Peyer's patch (tissue), 4 donors: ENCODE data around the gene OR2B2. TPM values are rescaled to one million over a fixed set of nuclear protein-coding genes. Genes with fewer than 3 reads are reported as not detected.
"Not testable (repeated sequence)": the region's sequence is repeated elsewhere in the genome, so short reads cannot be mapped to it uniquely, and the experiment has no call there.

ENCODE experiments used
- DNase-seq, 3 donors: peaks; one replicate each; pipeline ENCODE4 v3.0.0-alpha.2; 2017 to 2019
- H3K27ac ChIP-seq, 4 donors: fragments of 200-600 bp; sonication (generic); one replicate each; pipeline ENCODE4 v1.5.1; 2016 to 2019
- H3K27me3 ChIP-seq, 2 donors: fragments of 200-600 bp; sonication (generic); one replicate each; pipeline ENCODE4 v1.5.1; 2019
- H3K36me3 ChIP-seq, 3 donors: fragments of 200-600 bp; sonication (generic); one replicate each; pipeline ENCODE4 v1.5.1; 2016 to 2019
- H3K4me1 ChIP-seq, 4 donors: fragments of 200-600 bp; sonication (generic); one replicate each; pipeline ENCODE4 v1.5.1; 2016 to 2019
- H3K4me3 ChIP-seq, 4 donors: fragments of 200-600 bp; sonication (generic); 1 replicate in 3 of 4; 2 replicates in 1 of 4; pipeline ENCODE4 v1.5.1; 2016 to 2019; ENCODE audit warnings: mild to moderate bottlenecking in 1 of 4
- H3K9me3 ChIP-seq, 4 donors: fragments of 200-600 bp; sonication (generic); one replicate each; pipeline ENCODE4 v1.5.1; 2016 to 2019; ENCODE audit warnings: mild to moderate bottlenecking in 1 of 4
- CTCF ChIP-seq, 6 experiments: fragments of 450-650 bp in 4 of 6; fragments of 200-600 bp in 2 of 6; sonication (generic) in 1 of 6; IDR thresholded peaks; one replicate each; pipeline ENCODE4 v1.5.1; 2017 to 2019; ENCODE audit warnings: antibody characterized with exemption in 6 of 6, mild to moderate bottlenecking in 3 of 6, moderate library complexity in 1 of 6
- POLR2A ChIP-seq, 2 donors: fragments of 450-650 bp; IDR thresholded peaks; one replicate each; pipeline ENCODE4 v1.5.1; 2017; ENCODE audit warnings: antibody characterized with exemption in 2 of 2, mild to moderate bottlenecking in 2 of 2, moderate library complexity in 2 of 2
- total RNA-seq, 4 donors: library from RNA; depleted of rRNA; stranded (reverse); fragments of >200 nt; gene quantifications; one replicate each; pipeline ENCODE4 v1.1.0, GENCODE V29; 2016

Gene OR2B2
- total RNA-seq, 4 donors from 2014 or later: not detected

GRCh38 chr6:27902335-27903314 lies 9.6 kb downstream of the OR2B2 start:
- Histone ChIP-seq H3K4me1 (no peaks in the 10 kb centered on the region), H3K27ac (peak overlapping the region; percentile 71 to 87 (median 82)), H3K4me3 (peak overlapping the region; percentile 49 to 65 (median 54)), H3K9me3 (no peaks in the 10 kb centered on the region), H3K27me3 (no peaks in the 10 kb centered on the region), H3K36me3 (no peaks in the 10 kb centered on the region)
- TF ChIP-seq POLR2A (IDR thresholded peaks at IDR 0.05) (no peak), CTCF (IDR thresholded peaks at IDR 0.05) (no peak)
- DNase-seq: peak; percentile 73 to 92 (median 78)

- TF ChIP-seq CTCF (IDR thresholded peaks at IDR 0.05) (no peak), POLR2A (IDR thresholded peaks at IDR 0.05) (no peak)
- H3K27me3 ChIP-seq: no peaks in the 10 kb centered on the region
- no peaks in the 10 kb centered on the region for H3K36me3 ChIP-seq
- H3K4me1 ChIP-seq: no peaks in the 10 kb centered on the region
- no peak for DNase-seq
- no peak overlapping the region for H3K27ac ChIP-seq
- no peak overlapping the region for H3K4me3 ChIP-seq
- H3K9me3 ChIP-seq: no peaks in the 10 kb centered on the region
Observed at GRCh38 chr6:27901801-27902200, 10.4 kb downstream of the OR2B2 start.

GRCh38 chr6:27900197-27900596 lies 12.0 kb downstream of the OR2B2 start:
- H3K4me1 ChIP-seq, H3K4me3 ChIP-seq, H3K9me3 ChIP-seq, H3K36me3 ChIP-seq, DNase-seq, H3K27ac ChIP-seq, H3K27me3 ChIP-seq: not testable (repeated sequence)

- no peak for TF ChIP-seq CTCF (IDR thresholded peaks at IDR 0.05)
- TF ChIP-seq POLR2A (IDR thresholded peaks at IDR 0.05): no peak
- DNase-seq: no peak
- no peaks in the 10 kb centered on the region for H3K4me1 ChIP-seq
- no peaks in the 10 kb centered on the region for H3K27me3 ChIP-seq
- H3K4me3 ChIP-seq: no peak overlapping the region
- H3K9me3 ChIP-seq: no peaks in the 10 kb centered on the region
- H3K27ac ChIP-seq: no peak overlapping the region
- no peaks in the 10 kb centered on the region for H3K36me3 ChIP-seq
Observed at GRCh38 chr6:27899543-27899942, 12.7 kb downstream of the OR2B2 start.

GRCh38 chr6:27897580-27898206 lies 14.5 kb downstream of the OR2B2 start:
- Histone ChIP-seq H3K36me3 (no peaks in the 10 kb centered on the region), H3K27me3 (no peaks in the 10 kb centered on the region), H3K27ac (no peak overlapping the region), H3K9me3 (no peaks in the 10 kb centered on the region), H3K4me3 (no peak overlapping the region), H3K4me1 (peaks cover 0 to 5% (median 0%) of the 10 kb centered on the region in 4 donors)
- no peak for DNase-seq
- no peak for TF ChIP-seq CTCF (IDR thresholded peaks at IDR 0.05)
- no peak for TF ChIP-seq POLR2A (IDR thresholded peaks at IDR 0.05)

- TF ChIP-seq POLR2A (IDR thresholded peaks at IDR 0.05) (no peak), CTCF (IDR thresholded peaks at IDR 0.05) (no peak)
- Histone ChIP-seq H3K27me3 (no peaks in the 10 kb centered on the region), H3K27ac (no peak overlapping the region), H3K4me1 (peaks cover 0 to 5% (median 2%) of the 10 kb centered on the region in 4 donors), H3K9me3 (no peaks in the 10 kb centered on the region), H3K4me3 (no peak overlapping the region), H3K36me3 (no peaks in the 10 kb centered on the region)
- DNase-seq: no peak
Observed at GRCh38 chr6:27896398-27896796, 15.8 kb downstream of the OR2B2 start.
